ENCODE results near the gene ABHD16B. TPM values are rescaled to one million over a fixed set of nuclear protein-coding genes. Genes with fewer than 3 reads are reported as not detected.

ABHD16B gene
- total and polyA plus RNA-seq, 2 experiments from 2014 or later = not detected

GRCh38 chr20:63837479-63837878 is 23.8 kb upstream of the ABHD16B start:
- 37 to 41% methylated on average over 8 of the region's 8 CpGs for WGBS, 2 experiments (ENCODE audit: low coverage in 1 of 2, low lambda C conversion rate in 2 of 2, missing lambda C conversion rate in 2 of 2)
- Histone ChIP-seq H3K27ac (no peak overlapping the region), H4K20me1 (ENCODE audit: insufficient read depth) (no peaks in the 10 kb centered on the region), H3K27me3 (replicated peaks; ENCODE audit: insufficient read depth) (no peaks in the 10 kb centered on the region), H3K36me3 (ENCODE audit: low read depth) (no peaks in the 10 kb centered on the region), H3K79me2 (ENCODE audit: insufficient read depth) (no peaks in the 10 kb centered on the region), H3K9me2 (ENCODE audit: insufficient read depth) (no peaks in the 10 kb centered on the region), H3K9ac (no peak overlapping the region), H3K9me3 (ENCODE audit: low read depth) (no peaks in the 10 kb centered on the region), H3F3A (ENCODE audit: insufficient read depth) (no peaks in the 10 kb centered on the region), H3K4me2 (ENCODE audit: unreplicated experiment) (no peak overlapping the region), H3K4me3 (no peak overlapping the region), H3K4me1 (ENCODE audit: insufficient read depth) (peaks cover 6% of the 10 kb centered on the region), H2AFZ (no peak overlapping the region)
- in situ Hi-C loops (cut with MboI) = no loop called here
- TF ChIP-seq EZH2phosphoT487 (IDR thresholded peaks at IDR 0.05; ENCODE audit: insufficient read depth, low read depth) (no peak), EZH2 (IDR thresholded peaks at IDR 0.05; ENCODE audit: insufficient read depth, poor library complexity, severe bottlenecking) (no peak)
- DNase-seq = no peak

- H4K20me1 ChIP-seq (ENCODE audit: insufficient read depth) = no peaks in the 10 kb centered on the region
- no peak overlapping the region for H3K4me3 ChIP-seq
- no peaks in the 10 kb centered on the region for H3K9me2 ChIP-seq (ENCODE audit: insufficient read depth)
- no peak overlapping the region for H3K4me2 ChIP-seq (ENCODE audit: unreplicated experiment)
- no peak overlapping the region for H2AFZ ChIP-seq
- H3K9me3 ChIP-seq (ENCODE audit: low read depth) = no peaks in the 10 kb centered on the region
- in situ Hi-C loops (cut with MboI) = no loop called here
- 63 to 70% methylated on average over 13 of the region's 13 CpGs for WGBS, 2 experiments (ENCODE audit: low coverage in 1 of 2, low lambda C conversion rate in 2 of 2, missing lambda C conversion rate in 2 of 2)
- peaks cover 3% of the 10 kb centered on the region for H3K4me1 ChIP-seq (ENCODE audit: insufficient read depth)
- no peaks in the 10 kb centered on the region for H3F3A ChIP-seq (ENCODE audit: insufficient read depth)
- no peak for DNase-seq
- TF ChIP-seq EZH2phosphoT487 (IDR thresholded peaks at IDR 0.05; ENCODE audit: insufficient read depth, low read depth) (no peak), EZH2 (IDR thresholded peaks at IDR 0.05; ENCODE audit: insufficient read depth, poor library complexity, severe bottlenecking) (no peak)
- no peak overlapping the region for H3K9ac ChIP-seq
- 0 out of 2 replicates have a peak, but pooled peaks cover 5% of the 10 kb centered on the region for H3K27me3 ChIP-seq (replicated peaks; ENCODE audit: insufficient read depth)
- H3K27ac ChIP-seq = no peak overlapping the region
- no peaks in the 10 kb centered on the region for H3K36me3 ChIP-seq (ENCODE audit: low read depth)
- no peaks in the 10 kb centered on the region for H3K79me2 ChIP-seq (ENCODE audit: insufficient read depth)
Measured at GRCh38 chr20:63839620-63840019, 21.7 kb upstream of the ABHD16B start.

GRCh38 chr20:63840405-63840828 is 20.9 kb upstream of the ABHD16B start:
- Histone ChIP-seq H3K9me2 (ENCODE audit: insufficient read depth) (no peaks in the 10 kb centered on the region), H3K79me2 (ENCODE audit: insufficient read depth) (no peaks in the 10 kb centered on the region), H3K4me2 (ENCODE audit: unreplicated experiment) (no peak overlapping the region), H2AFZ (no peak overlapping the region), H3K9ac (no peak overlapping the region), H3K27ac (no peak overlapping the region), H3K27me3 (replicated peaks; ENCODE audit: insufficient read depth) (peaks cover 5% of the 10 kb centered on the region; the same call in 1 of the 2 replicates), H3K9me3 (ENCODE audit: low read depth) (no peaks in the 10 kb centered on the region), H3F3A (ENCODE audit: insufficient read depth) (no peaks in the 10 kb centered on the region), H3K4me1 (ENCODE audit: insufficient read depth) (no peaks in the 10 kb centered on the region), H3K36me3 (ENCODE audit: low read depth) (no peaks in the 10 kb centered on the region), H4K20me1 (ENCODE audit: insufficient read depth) (no peaks in the 10 kb centered on the region), H3K4me3 (no peak overlapping the region)
- DNase-seq = peak; percentile 11
- WGBS, 2 experiments (ENCODE audit: low coverage in 1 of 2, low lambda C conversion rate in 2 of 2, missing lambda C conversion rate in 2 of 2) = 70 to 72% methylated on average over 11 of the region's 11 CpGs
- in situ Hi-C loops (cut with MboI) = no loop called here
- TF ChIP-seq EZH2 (IDR thresholded peaks at IDR 0.05; ENCODE audit: insufficient read depth, poor library complexity, severe bottlenecking) (no peak), EZH2phosphoT487 (IDR thresholded peaks at IDR 0.05; ENCODE audit: insufficient read depth, low read depth) (no peak)

- H3K9me3 ChIP-seq (ENCODE audit: low read depth) = no peaks in the 10 kb centered on the region
- no peak for DNase-seq
- WGBS, 2 experiments (ENCODE audit: low coverage in 1 of 2, low lambda C conversion rate in 2 of 2, missing lambda C conversion rate in 2 of 2) = 86 to 88% methylated on average over 4 to 9 of the region's 9 CpGs
- H3K27me3 ChIP-seq (replicated peaks; ENCODE audit: insufficient read depth) = peaks cover 5% of the 10 kb centered on the region; the same call in 1 of the 2 replicates
- no peaks in the 10 kb centered on the region for H3F3A ChIP-seq (ENCODE audit: insufficient read depth)
- H3K9ac ChIP-seq = no peak overlapping the region
- H4K20me1 ChIP-seq (ENCODE audit: insufficient read depth) = no peaks in the 10 kb centered on the region
- in situ Hi-C loops (cut with MboI) = no loop called here
- H3K36me3 ChIP-seq (ENCODE audit: low read depth) = no peaks in the 10 kb centered on the region
- no peak overlapping the region for H3K27ac ChIP-seq
- H3K79me2 ChIP-seq (ENCODE audit: insufficient read depth) = no peaks in the 10 kb centered on the region
- TF ChIP-seq EZH2 (IDR thresholded peaks at IDR 0.05; ENCODE audit: insufficient read depth, poor library complexity, severe bottlenecking) (no peak), EZH2phosphoT487 (IDR thresholded peaks at IDR 0.05; ENCODE audit: insufficient read depth, low read depth) (no peak)
- H2AFZ ChIP-seq = no peak overlapping the region
- no peaks in the 10 kb centered on the region for H3K9me2 ChIP-seq (ENCODE audit: insufficient read depth)
- no peak overlapping the region for H3K4me3 ChIP-seq
- peaks cover 7% of the 10 kb centered on the region; the same call in 1 of the 2 replicates for H3K4me1 ChIP-seq (ENCODE audit: insufficient read depth)
- no peak overlapping the region for H3K4me2 ChIP-seq (ENCODE audit: unreplicated experiment)
Measured at GRCh38 chr20:63842258-63842657, 19.0 kb upstream of the ABHD16B start.

- H3K9me2 ChIP-seq (ENCODE audit: insufficient read depth) = no peaks in the 10 kb centered on the region
- no peaks in the 10 kb centered on the region for H3K36me3 ChIP-seq (ENCODE audit: low read depth)
- no peaks in the 10 kb centered on the region for H3K79me2 ChIP-seq (ENCODE audit: insufficient read depth)
- H3K4me2 ChIP-seq (ENCODE audit: unreplicated experiment) = no peak overlapping the region
- no peak overlapping the region for H3K9ac ChIP-seq
- WGBS, 2 experiments (ENCODE audit: low coverage in 1 of 2, low lambda C conversion rate in 2 of 2, missing lambda C conversion rate in 2 of 2) = 70 to 74% methylated on average over 12 of the region's 12 CpGs
- peaks cover 7% of the 10 kb centered on the region; the same call in 1 of the 2 replicates for H3K4me1 ChIP-seq (ENCODE audit: insufficient read depth)
- no peak overlapping the region for H3K4me3 ChIP-seq
- in situ Hi-C loops (cut with MboI) = no loop called here
- H3K9me3 ChIP-seq (ENCODE audit: low read depth) = no peaks in the 10 kb centered on the region
- H2AFZ ChIP-seq = no peak overlapping the region
- no peak for DNase-seq
- TF ChIP-seq EZH2phosphoT487 (IDR thresholded peaks at IDR 0.05; ENCODE audit: insufficient read depth, low read depth) = no peak
- TF ChIP-seq EZH2 (IDR thresholded peaks at IDR 0.05; ENCODE audit: insufficient read depth, poor library complexity, severe bottlenecking) = no peak
- H4K20me1 ChIP-seq (ENCODE audit: insufficient read depth) = no peaks in the 10 kb centered on the region
- H3F3A ChIP-seq (ENCODE audit: insufficient read depth) = no peaks in the 10 kb centered on the region
- peaks cover 5% of the 10 kb centered on the region; the same call in 1 of the 2 replicates for H3K27me3 ChIP-seq (replicated peaks; ENCODE audit: insufficient read depth)
- H3K27ac ChIP-seq = no peak overlapping the region
Measured at GRCh38 chr20:63843222-63843621, 18.1 kb upstream of the ABHD16B start.

Measured in GM23248 (cell line).